IPS DF 6.9 (cell line): ENCODE data around the gene PELI1.

Source experiments
- DNase-seq: peaks from one replicate; pipeline ENCODE4 v3.0.0-alpha.2; 2013; ENCODE audit warnings: low read depth, low spot score
- H3K27ac ChIP-seq: one replicate; pipeline ENCODE4 v1.5.1; 2013; ENCODE audit warnings: low read length, control low read depth
- H3K27me3 ChIP-seq: 2 replicates; pipeline ENCODE4 v1.6.1; 2013; ENCODE audit warnings: mild to moderate bottlenecking, low read length; ENCODE audit not compliant: control insufficient read depth, insufficient read depth
- H3K36me3 ChIP-seq: 2 replicates; pipeline ENCODE4 v1.6.1; 2013; ENCODE audit warnings: low read length; ENCODE audit not compliant: control insufficient read depth, insufficient read depth
- H3K4me1 ChIP-seq: 2 replicates; pipeline ENCODE4 v1.6.1; 2013; ENCODE audit warnings: low read length; ENCODE audit not compliant: control insufficient read depth, insufficient read depth
- H3K4me3 ChIP-seq: 2 replicates; pipeline ENCODE4 v1.5.1; 2013; ENCODE audit warnings: mild to moderate bottlenecking, low read length
- H3K9me3 ChIP-seq: 2 replicates; pipeline ENCODE4 v1.6.1; 2013; ENCODE audit warnings: low read length, inconsistent platforms; ENCODE audit not compliant: control insufficient read depth, insufficient read depth
- WGBS: extraction: QIAGEN DNeasy Blood & Tissue Kit; methylation state at CpG from one replicate; pipeline ENCODE4 v1.1.7; 2013; ENCODE audit warnings: mixed read lengths, missing lambda C conversion rate; ENCODE audit not compliant: insufficient read length, insufficient coverage; 5-methylcytosine and 5-hydroxymethylcytosine counted together

PELI1 gene

GRCh38 chr2:64063924-64064331, 80.3 kb downstream of the PELI1 start:
- no peak for DNase-seq
- Histone ChIP-seq H3K4me3 (no peak overlapping the region), H3K9me3 (no peaks in the 10 kb centered on the region), H3K27me3 (no peaks in the 10 kb centered on the region), H3K36me3 (no peaks in the 10 kb centered on the region), H3K4me1 (no peaks in the 10 kb centered on the region), H3K27ac (no peak overlapping the region)
- WGBS, result no CpG with 5 or more reads among the region's 4 CpGs

GRCh38 chr2:64063454-64063853, 80.8 kb downstream of the PELI1 start:
- H3K9me3 ChIP-seq, result no peaks in the 10 kb centered on the region
- H3K4me3 ChIP-seq, result no peak overlapping the region
- no peak overlapping the region for H3K27ac ChIP-seq
- no peak for DNase-seq
- no peaks in the 10 kb centered on the region for H3K27me3 ChIP-seq
- WGBS, result no CpG with 5 or more reads among the region's 3 CpGs
- no peaks in the 10 kb centered on the region for H3K4me1 ChIP-seq
- H3K36me3 ChIP-seq, result no peaks in the 10 kb centered on the region

GRCh38 chr2:64062840-64063239, 81.4 kb downstream of the PELI1 start:
- Histone ChIP-seq H3K36me3 (no peaks in the 10 kb centered on the region), H3K27ac (no peak overlapping the region), H3K9me3 (no peaks in the 10 kb centered on the region), H3K4me3 (no peak overlapping the region), H3K4me1 (no peaks in the 10 kb centered on the region), H3K27me3 (no peaks in the 10 kb centered on the region)
- DNase-seq, result no peak

GRCh38 chr2:64059270-64059669, 85.0 kb downstream of the PELI1 start:
- DNase-seq, result no peak
- H3K36me3 ChIP-seq, result no peaks in the 10 kb centered on the region
- no peak overlapping the region for H3K4me3 ChIP-seq
- no peaks in the 10 kb centered on the region for H3K4me1 ChIP-seq
- H3K27ac ChIP-seq, result no peak overlapping the region
- no peaks in the 10 kb centered on the region for H3K9me3 ChIP-seq
- no peaks in the 10 kb centered on the region for H3K27me3 ChIP-seq

- no CpG with 5 or more reads among the region's 2 CpGs for WGBS
- Histone ChIP-seq H3K36me3 (no peaks in the 10 kb centered on the region), H3K9me3 (no peaks in the 10 kb centered on the region), H3K4me1 (peaks cover 2% of the 10 kb centered on the region; the same call in 1 of the 2 replicates), H3K4me3 (no peak overlapping the region), H3K27ac (no peak overlapping the region), H3K27me3 (no peaks in the 10 kb centered on the region)
- DNase-seq, result no peak
These were observed 88.2 kb downstream of the PELI1 start for GRCh38 chr2:64056021-64056420.

GRCh38 chr2:64054161-64054915, 89.9 kb downstream of the PELI1 start:
- no CpG with 5 or more reads among the region's 4 CpGs for WGBS
- Histone ChIP-seq H3K4me3 (no peak overlapping the region), H3K36me3 (no peaks in the 10 kb centered on the region), H3K9me3 (no peaks in the 10 kb centered on the region), H3K4me1 (peaks cover 2% of the 10 kb centered on the region; the same call in 1 of the 2 replicates), H3K27me3 (no peaks in the 10 kb centered on the region), H3K27ac (no peak overlapping the region)
- DNase-seq, result no peak

GRCh38 chr2:64052463-64053241, 91.6 kb downstream of the PELI1 start:
- H3K9me3 ChIP-seq, result no peaks in the 10 kb centered on the region
- peaks cover 2% of the 10 kb centered on the region; the same call in 1 of the 2 replicates for H3K4me1 ChIP-seq
- no peak for DNase-seq
- no peaks in the 10 kb centered on the region for H3K27me3 ChIP-seq
- no peak overlapping the region for H3K4me3 ChIP-seq
- WGBS, result no CpG with 5 or more reads among the region's 3 CpGs
- no peaks in the 10 kb centered on the region for H3K36me3 ChIP-seq
- no peak overlapping the region for H3K27ac ChIP-seq

- H3K27me3 ChIP-seq, result no peaks in the 10 kb centered on the region
- peaks cover 4% of the 10 kb centered on the region; the same call in 1 of the 2 replicates for H3K4me1 ChIP-seq
- WGBS, result no CpG with 5 or more reads among the region's 3 CpGs
- H3K4me3 ChIP-seq, result no peak overlapping the region
- no peaks in the 10 kb centered on the region for H3K36me3 ChIP-seq
- H3K27ac ChIP-seq, result no peak overlapping the region
- no peak for DNase-seq
- H3K9me3 ChIP-seq, result no peaks in the 10 kb centered on the region
These were observed 94.5 kb downstream of the PELI1 start for GRCh38 chr2:64049633-64050220.

GRCh38 chr2:64045938-64046337, 98.3 kb downstream of the PELI1 start:
- Histone ChIP-seq H3K4me1 (peaks cover 3% of the 10 kb centered on the region), H3K4me3 (no peak overlapping the region), H3K9me3 (no peaks in the 10 kb centered on the region), H3K36me3 (no peaks in the 10 kb centered on the region), H3K27me3 (no peaks in the 10 kb centered on the region), H3K27ac (no peak overlapping the region)
- no peak for DNase-seq
- WGBS, result no CpG with 5 or more reads among the region's 2 CpGs
